ENCODE results near the gene CACNA2D4.

GRCh38 chr12:1834186-1834925 lies 84.1 kb downstream of the CACNA2D4 start:
- TF ChIP-seq CTCF (IDR thresholded peaks at IDR 0.05) (no peak), POLR2A (IDR thresholded peaks at IDR 0.05) (no peak)
